Endometrial microvascular endothelial cells (primary cell): ENCODE results near the gene PLCB3. TPM values are rescaled to one million over a fixed set of nuclear protein-coding genes. Genes with fewer than 3 reads are reported as not detected.

Source experiments
- in situ Hi-C: cut with HindIII; loops from 2 replicates; pipeline ENCODE4 v1.10.0; 2017; ENCODE audit warnings: low sequenced_read_pairs, low pct_unique_long_range_greater_than_20kb; ENCODE audit errors: inconsistent ontology term
- total RNA-seq: library from RNA; depleted of rRNA; stranded (reverse); fragments of >200 nt; gene quantifications from one replicate; pipeline ENCODE4 v1.2.3, GENCODE V29; 2015; ENCODE audit errors: inconsistent ontology term

PLCB3 gene
- total RNA-seq, 1 donor from 2014 or later = 61.8 TPM

DNA sequence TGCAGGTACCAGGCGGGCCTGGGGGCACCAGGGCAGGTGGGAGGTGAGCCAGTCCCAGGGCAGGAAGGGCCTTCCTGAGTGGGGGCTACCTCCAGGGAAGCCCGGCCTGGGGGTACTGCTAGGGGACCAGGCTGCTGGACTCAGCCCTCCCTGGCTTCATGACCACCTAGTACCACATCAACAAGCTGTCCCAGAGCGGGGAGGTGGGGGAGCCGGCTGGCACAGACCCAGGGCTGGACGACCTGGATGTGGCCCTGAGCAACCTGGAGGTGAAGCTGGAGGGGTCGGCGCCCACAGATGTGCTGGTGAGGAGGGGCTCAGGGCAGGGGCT lies 32.0 kb upstream of the PLCB3 start:
- in situ Hi-C loops = no loop called here

DNA sequence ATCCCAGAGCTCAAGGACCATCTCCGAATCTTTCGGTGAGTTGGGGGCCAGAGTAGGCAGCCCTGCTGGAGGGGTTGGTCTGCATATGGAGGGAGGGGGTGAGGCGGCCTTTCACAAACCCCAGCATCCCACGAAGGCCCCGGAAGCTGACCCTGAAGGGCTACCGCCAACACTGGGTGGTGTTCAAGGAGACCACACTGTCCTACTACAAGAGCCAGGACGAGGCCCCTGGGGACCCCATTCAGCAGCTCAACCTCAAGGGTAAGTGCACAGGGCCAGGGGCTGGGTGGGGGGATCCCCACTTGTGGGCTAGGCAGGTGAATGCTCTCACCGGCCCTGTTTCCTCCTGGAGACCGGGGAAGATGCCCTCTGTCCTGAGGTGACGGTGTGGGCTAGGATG lies 31.6 kb upstream of the PLCB3 start:
- in situ Hi-C loops = no loop called here

DNA sequence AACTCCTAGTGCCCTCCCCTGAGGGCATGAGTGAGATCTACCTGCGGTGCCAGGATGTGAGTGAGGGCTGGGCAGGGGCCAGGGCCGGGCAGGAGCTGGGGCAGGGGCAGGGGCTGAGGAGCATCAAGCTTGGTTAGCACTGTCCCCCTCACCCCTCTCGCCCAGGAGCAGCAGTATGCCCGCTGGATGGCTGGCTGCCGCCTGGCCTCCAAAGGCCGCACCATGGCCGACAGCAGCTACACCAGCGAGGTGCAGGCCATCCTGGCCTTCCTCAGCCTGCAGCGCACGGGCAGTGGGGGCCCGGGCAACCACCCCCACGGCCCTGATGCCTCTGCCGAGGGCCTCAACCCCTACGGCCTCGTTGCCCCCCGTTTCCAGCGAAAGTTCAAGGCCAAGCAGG lies 31.1 kb upstream of the PLCB3 start:
- in situ Hi-C loops = no loop called here

DNA sequence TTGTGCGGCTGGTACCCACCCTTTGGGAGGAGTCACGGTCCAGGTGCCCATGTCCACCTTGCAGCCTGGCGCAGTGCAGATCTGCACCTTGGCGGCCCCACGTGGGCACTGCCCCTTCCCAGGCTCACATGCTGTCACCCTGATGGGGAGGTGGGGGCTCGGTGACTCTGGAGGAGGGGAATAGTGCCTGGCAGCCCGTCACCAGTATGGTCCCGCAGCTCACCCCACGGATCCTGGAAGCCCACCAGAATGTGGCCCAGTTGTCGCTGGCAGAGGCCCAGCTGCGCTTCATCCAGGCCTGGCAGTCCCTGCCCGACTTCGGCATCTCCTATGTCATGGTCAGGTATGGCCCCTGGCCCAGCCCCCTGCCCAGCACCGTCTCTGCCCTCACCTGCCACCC lies 30.5 kb upstream of the PLCB3 start:
- in situ Hi-C loops = no loop called here

- in situ Hi-C loops = no loop called here
Measured at GRCh38 chr11:64222651-64223000, 28.7 kb upstream of the PLCB3 start.

DNA sequence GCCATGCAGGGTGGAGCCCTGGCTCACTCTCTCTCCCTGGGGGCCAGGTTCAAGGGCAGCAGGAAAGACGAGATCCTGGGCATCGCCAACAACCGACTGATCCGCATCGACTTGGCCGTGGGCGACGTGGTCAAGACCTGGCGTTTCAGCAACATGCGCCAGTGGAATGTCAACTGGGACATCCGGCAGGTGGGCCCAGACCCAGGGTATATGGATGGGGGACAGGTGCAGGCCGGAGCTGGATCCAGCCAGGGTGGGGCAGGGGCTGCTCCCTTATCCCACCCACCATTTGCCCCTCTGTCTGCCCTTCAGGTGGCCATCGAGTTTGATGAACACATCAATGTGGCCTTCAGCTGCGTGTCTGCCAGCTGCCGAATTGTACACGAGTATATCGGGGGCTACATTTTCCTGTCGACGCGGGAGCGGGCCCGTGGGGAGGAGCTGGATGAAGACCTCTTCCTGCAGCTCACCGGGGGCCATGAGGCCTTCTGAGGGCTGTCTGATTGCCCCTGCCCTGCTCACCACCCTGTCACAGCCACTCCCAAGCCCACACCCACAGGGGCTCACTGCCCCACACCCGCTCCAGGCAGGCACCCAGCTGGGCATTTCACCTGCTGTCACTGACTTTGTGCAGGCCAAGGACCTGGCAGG lies 28.2 kb upstream of the PLCB3 start:
- in situ Hi-C loops = no loop called here

- in situ Hi-C loops = no loop called here
Measured at GRCh38 chr11:64224151-64224890, 27.0 kb upstream of the PLCB3 start.

DNA sequence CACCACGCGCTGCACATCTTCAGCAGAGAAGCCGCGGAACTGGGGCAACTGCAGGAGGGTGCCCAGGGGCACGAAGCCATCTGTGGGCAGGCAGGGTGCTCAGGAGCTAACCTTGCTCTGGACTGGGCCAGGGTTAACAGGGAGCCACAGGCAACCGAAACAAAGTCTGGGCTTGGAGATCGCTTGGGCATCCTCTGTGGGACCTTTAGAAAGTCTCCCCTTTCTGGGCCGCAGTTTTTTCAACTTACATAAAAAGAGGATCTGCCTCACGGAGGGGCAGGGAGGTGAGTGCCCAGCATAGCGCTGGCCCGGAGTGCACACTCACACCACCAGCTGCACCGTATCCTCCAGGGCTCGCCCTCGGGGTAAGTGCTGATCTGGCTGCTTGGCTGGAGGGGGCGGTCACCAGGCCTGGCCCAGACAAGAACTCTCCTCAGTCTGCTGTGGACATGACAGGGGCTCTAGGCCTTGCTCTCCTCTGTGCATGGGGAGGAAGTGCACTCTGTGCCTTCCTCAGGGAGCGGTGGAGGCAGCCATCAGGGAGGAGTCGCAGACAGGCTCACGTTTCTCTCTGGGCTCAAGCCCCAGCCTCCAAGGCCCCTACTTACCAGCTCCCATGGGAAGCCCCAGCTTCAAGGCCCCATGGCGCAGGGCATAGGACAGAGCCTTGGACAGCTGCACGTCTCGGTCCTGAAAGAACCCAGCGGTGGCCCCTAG lies 26.3 kb upstream of the PLCB3 start:
- in situ Hi-C loops = no loop called here

DNA sequence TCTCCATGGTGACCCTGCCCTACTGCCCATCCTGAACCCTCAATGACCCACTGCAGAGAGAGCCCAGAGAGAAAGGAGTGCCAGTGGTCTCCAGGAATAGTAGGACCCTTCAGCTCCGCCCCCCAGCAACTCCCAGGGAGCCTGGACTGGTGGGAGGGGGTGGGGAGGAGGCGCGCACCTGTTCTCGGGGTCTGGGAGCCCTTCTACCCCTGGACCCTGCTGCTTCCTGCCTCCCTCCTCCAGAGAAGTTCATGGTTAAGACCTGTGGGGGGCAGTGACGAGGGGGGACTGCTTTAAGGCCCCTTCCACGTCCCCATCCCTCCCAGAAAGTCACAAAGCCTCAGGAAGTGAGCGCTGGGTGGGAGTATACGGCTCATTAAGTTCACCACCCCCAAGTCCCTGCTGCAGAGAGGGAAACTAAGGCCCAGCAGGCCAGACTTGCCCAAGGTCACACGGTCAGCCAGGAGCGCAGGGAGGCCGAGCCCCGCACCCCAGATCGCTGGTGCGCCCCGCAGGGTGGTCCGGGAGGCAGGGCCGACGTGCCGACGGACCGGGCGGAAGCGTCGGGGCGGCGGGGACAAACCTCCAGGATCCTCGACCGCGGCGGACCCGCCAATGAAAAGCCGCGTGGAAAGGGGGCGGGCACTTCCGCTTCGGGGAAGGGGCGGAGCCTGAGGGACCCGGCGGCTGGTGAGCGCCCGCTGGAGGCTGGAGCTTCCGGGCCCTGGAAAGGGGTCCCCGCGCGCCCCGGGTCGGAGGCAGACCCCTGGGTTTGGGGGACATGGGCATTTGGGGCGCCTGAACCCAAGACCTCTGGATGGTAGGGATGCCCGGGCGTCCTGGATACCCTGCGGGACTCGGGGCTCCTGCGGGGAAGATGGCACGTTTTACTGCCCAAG lies 25.5 kb upstream of the PLCB3 start, which contains the start of the genes NUDT22 and TRPT1:
NUDT22 (plus strand) TSS at position 667 of the 899 bp plus-strand sequence. CDS start 379 bp downstream, outside the sequence.
TRPT1 (minus strand) TSS at position 579 of the 899 bp plus-strand sequence; CDS start at position 253, 326 bp downstream.
- in situ Hi-C loops = no loop called here

- in situ Hi-C loops = no loop called here
Measured at GRCh38 chr11:64226507-64227051, 24.8 kb upstream of the PLCB3 start.

DNA sequence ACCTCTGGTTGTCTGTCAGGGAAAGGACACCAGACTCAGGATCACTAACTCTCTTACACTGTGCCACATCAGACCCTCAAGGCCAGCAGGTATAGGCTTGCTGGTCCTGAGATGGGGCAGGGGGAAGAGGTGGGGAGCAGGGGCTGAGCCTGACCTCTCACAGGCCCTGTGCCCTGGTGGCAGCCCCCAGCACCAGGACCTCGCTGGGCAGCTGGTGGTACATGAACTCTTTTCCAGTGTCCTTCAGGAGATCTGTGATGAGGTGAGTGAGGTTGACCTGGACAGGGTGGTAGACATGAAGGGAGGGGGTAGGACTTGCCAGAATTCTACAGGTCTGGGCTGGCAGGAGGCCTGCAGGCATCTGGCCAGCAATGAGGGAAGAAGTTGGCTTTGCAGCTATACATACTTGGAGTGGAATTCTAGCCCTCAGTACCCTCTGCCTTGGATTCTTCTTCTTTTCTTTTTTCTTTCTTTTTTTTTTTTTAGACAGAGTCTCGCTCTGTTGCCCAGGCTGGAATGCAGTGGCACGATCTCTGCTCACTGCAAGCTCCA lies 23.8 kb upstream of the PLCB3 start:
- in situ Hi-C loops = no loop called here

GRCh38 chr11:64229090-64229743 lies 22.1 kb upstream of the PLCB3 start:
- in situ Hi-C loops = no loop called here

GRCh38 chr11:64229744-64230170 lies 21.6 kb upstream of the PLCB3 start:
- in situ Hi-C loops = no loop called here

- in situ Hi-C loops = no loop called here
Measured at GRCh38 chr11:64230171-64230984, 21.0 kb upstream of the PLCB3 start, which contains the start of gene DNAJC4. Gene DNAJC4, plus strand, starts transcription at chr11:64230548. Its CDS starts 307 bp downstream, at chr11:64230855.

GRCh38 chr11:64230985-64231365 lies 20.4 kb upstream of the PLCB3 start:
- in situ Hi-C loops = no loop called here

- in situ Hi-C loops = no loop called here
Measured at GRCh38 chr11:64231546-64231945, 19.8 kb upstream of the PLCB3 start.
